GM21825 (cell line): ENCODE results near the gene PAX5.
A peak's percentile ranks its signal among the peaks of the same experiment; 100 is the strongest.
"Not testable (repeated sequence)": the region's sequence is repeated elsewhere in the genome, so short reads cannot be mapped to it uniquely, and the experiment has no call there.

Experiments
- ATAC-seq: cut with Tn5 transposase; IDR thresholded peaks from one replicate; pipeline ENCODE4 v1.9.1; 2021; ENCODE audit warnings: mild to moderate bottlenecking, moderate library complexity; ENCODE audit not compliant: unreplicated experiment

The PAX5 gene

DNA sequence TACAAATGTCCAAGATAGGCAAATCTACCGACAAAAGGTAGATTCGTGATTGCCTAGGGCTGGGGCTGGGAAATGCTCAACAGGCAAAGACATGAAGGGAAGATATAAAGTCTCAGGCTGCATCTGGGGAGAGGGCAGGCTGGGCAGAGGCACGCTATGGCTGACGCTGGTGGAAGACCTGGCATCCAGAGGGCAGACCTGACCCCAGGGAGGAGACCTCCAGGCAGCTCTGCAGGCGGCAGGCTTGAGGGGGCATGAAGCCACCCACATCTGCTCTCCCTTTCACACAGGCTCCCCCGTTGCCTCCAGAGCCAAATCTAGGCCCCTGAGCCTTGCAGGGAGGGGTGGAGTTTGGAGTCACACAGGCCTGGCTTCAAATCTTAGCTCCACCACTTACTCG, 145.5 kb downstream of the PAX5 start:
- no peak for ATAC-seq

DNA sequence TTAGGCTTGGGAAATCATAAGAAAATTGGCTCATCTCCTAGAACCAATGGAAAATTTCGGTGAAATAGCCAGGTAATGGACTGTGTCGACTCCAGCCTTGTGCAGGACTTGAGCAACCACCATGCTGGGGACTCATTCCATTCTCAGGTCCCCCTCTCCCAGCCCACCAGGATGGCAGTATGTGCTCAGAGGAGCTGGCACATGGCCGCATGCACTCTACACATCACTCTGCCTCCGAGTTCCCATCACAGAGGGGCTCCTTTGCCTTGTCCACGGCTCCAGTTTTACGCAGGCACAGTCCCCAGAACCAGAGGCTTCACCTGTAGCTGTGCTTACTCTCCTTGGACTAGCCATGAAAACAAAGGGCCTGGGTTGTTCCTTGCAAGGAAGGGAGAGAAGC, 149.3 kb downstream of the PAX5 start:
- ATAC-seq = no peak

- no peak for ATAC-seq
Measured at GRCh38 chr9:36882594-36882993, 151.5 kb downstream of the PAX5 start.

- no peak for ATAC-seq
Measured at GRCh38 chr9:36881743-36882441, 152.2 kb downstream of the PAX5 start.

DNA sequence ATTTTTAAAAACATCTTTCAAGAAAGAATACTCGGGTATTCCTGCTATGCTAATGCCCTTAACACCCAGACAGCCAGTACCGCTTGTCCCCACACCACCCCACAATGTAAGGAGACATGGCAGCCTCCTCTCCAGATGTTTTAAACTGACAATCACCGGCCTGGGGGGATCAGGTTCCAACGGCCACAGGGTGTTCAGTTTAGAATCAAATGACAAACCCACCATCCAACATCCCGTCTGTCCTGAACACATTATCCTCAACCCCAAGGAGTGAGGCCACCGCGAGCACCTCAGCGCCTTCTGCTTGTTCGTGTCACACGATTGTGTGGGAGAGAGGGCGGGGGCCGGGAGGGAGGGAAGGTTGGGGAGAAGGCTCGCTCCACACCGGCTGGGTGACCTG, 152.8 kb downstream of the PAX5 start:
- ATAC-seq = no peak

- no peak for ATAC-seq
Measured at GRCh38 chr9:36880075-36880474, 154.0 kb downstream of the PAX5 start.

GRCh38 chr9:36878986-36879982, 154.8 kb downstream of the PAX5 start:
- ATAC-seq = peak; percentile 72

- ATAC-seq = peak; percentile 30
Measured at GRCh38 chr9:36877239-36877638, 156.8 kb downstream of the PAX5 start.

DNA sequence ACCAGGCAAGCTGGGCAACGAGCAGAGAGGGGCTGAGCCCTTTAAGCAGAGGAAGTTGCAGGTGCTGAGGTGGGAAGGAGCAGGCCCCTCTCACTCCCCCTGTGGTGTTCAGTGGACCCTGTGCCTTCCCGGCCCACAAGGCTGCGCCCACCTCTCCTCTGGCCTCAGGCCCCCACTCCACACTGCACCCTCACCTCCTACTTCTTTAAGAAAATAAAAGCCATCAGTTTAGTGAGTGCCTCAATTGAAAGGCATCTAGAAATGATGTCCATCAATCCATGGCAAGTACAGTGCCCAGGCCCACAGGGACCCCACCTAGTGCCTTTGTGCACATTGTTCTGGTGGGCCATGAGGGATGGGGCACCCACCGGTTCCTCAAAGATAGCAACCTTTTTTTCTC, 158.0 kb downstream of the PAX5 start:
- ATAC-seq = no peak

- no peak for ATAC-seq
Measured at GRCh38 chr9:36874921-36875320, 159.1 kb downstream of the PAX5 start.

- no peak for ATAC-seq
Measured at GRCh38 chr9:36874261-36874660, 159.8 kb downstream of the PAX5 start.

DNA sequence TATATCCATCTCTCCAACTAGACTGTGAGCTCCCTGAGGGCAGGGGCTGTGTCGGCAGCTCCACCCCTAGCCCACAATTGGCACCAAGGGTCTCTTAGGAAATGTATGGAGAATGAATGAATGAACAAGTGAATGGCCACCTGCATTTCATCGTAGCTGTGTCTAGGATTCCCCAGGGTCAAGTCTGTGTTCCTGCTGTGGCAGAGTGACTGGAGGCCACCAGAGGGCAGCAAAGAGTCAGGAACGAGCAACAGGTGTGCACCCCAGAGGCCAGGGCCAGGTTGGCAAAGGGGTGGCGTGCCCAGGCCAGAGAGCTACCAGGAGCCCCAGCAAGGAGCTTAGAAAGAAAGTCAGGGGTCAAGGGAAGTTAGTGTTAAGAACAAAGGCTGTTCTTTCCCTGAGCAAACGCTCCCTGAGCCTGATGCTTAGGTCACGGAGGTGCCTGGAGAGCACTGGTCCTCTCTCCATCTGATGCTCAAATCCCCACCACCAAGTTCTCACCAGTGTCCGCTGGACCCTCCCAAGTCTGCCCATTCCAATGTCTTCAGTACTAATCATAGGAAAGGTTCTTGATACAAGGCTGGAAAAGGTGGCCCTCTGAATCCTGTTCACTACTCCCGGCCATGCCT, 160.7 kb downstream of the PAX5 start:
- peak; percentile 50 for ATAC-seq

- ATAC-seq = no peak
Measured at GRCh38 chr9:36872641-36873040, 161.4 kb downstream of the PAX5 start.

DNA sequence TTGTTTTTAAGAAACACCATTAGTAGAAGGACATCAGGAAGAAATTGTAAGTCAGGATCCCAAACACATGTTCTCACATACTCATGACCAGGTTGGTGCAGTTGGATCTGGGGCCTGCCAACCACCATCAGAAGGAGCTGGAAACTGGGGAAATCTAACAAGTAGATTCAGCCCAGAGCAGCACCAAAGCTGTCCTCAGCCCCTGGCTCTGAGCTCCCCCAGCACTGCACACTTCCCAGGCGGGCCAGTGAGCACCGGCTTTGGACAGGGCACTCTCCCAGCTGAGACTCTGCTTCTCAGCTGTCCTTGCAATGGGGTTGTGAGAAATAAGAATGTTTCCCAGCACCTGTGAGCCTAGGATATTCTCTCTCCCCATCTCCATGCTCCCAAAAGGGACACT, 162.5 kb downstream of the PAX5 start:
- ATAC-seq = no peak

GRCh38 chr9:36870960-36871359, 163.1 kb downstream of the PAX5 start:
- ATAC-seq = no peak

- ATAC-seq = not testable (repeated sequence)
Measured at GRCh38 chr9:36869605-36870004, 164.5 kb downstream of the PAX5 start.

GRCh38 chr9:36868586-36869282, 165.3 kb downstream of the PAX5 start:
- no peak for ATAC-seq

DNA sequence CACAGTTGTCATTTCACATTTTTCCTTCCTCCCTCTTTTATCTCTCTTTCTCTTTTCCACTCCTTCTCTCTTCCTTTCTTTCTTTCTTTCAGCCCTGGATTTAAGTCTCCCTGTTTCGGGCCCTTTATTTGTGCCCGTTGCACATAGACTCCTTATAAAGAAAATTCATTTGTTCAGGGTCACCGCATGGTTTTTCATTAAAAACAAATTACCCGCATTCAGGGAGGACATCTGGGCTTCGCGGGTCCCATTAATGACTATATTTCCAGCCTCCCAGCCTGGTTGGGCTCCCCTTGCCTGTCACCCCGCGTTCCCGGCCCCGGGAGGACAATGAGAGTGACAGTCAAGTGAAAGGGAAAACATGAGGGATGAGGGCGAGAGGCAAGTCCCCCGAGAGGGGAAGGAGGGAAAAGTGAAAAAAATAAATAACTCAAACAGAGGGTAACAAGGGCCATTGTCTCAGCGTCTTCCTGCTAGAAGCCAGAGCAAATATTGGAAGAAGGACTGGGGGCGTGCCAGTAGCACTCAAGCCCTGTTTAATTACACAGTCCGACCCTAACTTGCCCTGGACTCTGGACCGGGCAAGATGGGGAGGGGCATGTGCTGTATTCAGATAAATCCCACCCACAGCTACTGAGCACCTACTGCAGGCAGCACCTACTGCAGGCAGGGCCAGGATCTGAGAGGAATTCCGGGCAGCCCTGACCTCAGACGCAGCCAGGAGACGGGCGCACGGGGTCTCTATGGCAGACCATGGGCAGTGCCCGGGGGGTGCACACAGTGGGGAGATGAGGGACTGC, 166.2 kb downstream of the PAX5 start:
- ATAC-seq = no peak

DNA sequence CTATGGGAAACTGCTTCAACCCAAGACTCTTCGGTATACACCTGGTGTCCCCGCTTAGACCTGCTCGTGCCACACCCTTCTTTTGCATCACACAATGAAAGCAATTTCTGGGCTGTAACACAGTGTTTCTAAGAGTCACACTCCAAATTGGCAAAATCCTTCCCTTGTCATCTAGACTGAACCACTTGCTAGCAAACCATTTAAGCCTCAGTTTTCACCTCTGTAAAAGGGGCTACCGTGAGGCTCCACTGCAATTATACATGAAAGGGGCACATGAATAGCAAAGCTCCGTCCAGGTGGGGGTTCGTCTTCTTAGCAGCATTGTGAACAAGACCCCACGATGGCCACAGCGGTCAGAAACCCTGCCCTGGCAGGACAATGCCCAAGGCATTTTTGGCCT, 166.8 kb downstream of the PAX5 start:
- ATAC-seq = no peak

GRCh38 chr9:36866840-36867239, 167.2 kb downstream of the PAX5 start:
- no peak for ATAC-seq
